Bronchial epithelial cell (primary cell): ENCODE results near the gene MED25. TPM values are rescaled to one million over a fixed set of nuclear protein-coding genes. Genes with fewer than 3 reads are reported as not detected.
A peak's percentile ranks its signal among the peaks of the same experiment; 100 is the strongest.

Experiments
- DNase-seq: peaks from one replicate; pipeline ENCODE4 v3.0.0-alpha.2; 2010; ENCODE audit warnings: low read depth
- FAIRE-seq: peaks from 2 replicates; lab custom pipeline; 2011; peaks lifted over from hg19 to GRCh38; lab: Jason Lieb, UNC
- H3K27me3 ChIP-seq: 2 replicates; pipeline ENCODE4 v1.5.1; 2011; ENCODE audit warnings: low read length; ENCODE audit not compliant: control insufficient read depth, insufficient read depth
- H3K36me3 ChIP-seq: 2 replicates; pipeline ENCODE4 v1.5.1; 2011; ENCODE audit warnings: low read length; ENCODE audit not compliant: control insufficient read depth, insufficient read depth
- H3K4me3 ChIP-seq: 2 replicates; pipeline ENCODE4 v1.5.1; 2011; ENCODE audit warnings: mild to moderate bottlenecking, low read depth, low read length, control low read depth
- total RNA-seq: library from RNA; depleted of rRNA; stranded (reverse); fragments of >200 nt; gene quantifications from 2 replicates; pipeline ENCODE4 v1.2.1, GENCODE V29; 2014
- TF ChIP-seq, protein P1 (sequence below): IDR thresholded peaks from 2 replicates; pipeline ENCODE4 v1.5.1; 2011; ENCODE audit warnings: mild to moderate bottlenecking, moderate library complexity, low read length, control low read depth, inconsistent platforms; ENCODE audit not compliant: insufficient read depth, severe bottlenecking

Gene MED25
- total RNA-seq, 1 donor from 2014 or later = 8.2 TPM

DNA sequence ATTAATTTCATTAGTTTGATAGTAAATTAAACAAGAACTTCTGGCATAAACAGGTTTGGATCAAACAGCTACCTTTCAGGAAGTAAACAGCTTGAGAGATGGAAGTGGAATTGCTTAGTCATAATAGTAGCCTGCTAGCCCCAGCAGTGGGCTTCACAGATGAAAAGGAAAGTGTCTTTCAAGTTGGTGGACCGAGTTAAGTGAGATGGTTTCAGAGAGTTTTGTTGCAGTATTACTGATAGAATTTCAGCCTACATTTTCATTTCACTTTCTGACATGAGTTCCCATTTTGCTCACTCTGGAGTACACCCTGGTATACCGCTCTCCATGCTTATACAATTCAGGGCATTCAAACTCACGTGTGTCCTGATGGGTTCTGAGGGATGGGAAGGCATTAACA is 30.8 kb downstream of the MED25 start:
- FAIRE-seq = no peak
- DNase-seq = no peak
- Histone ChIP-seq H3K4me3 (no peak overlapping the region), H3K27me3 (no peaks in the 10 kb centered on the region), H3K36me3 (no peaks in the 10 kb centered on the region)
- TF ChIP-seq, protein P1, sequence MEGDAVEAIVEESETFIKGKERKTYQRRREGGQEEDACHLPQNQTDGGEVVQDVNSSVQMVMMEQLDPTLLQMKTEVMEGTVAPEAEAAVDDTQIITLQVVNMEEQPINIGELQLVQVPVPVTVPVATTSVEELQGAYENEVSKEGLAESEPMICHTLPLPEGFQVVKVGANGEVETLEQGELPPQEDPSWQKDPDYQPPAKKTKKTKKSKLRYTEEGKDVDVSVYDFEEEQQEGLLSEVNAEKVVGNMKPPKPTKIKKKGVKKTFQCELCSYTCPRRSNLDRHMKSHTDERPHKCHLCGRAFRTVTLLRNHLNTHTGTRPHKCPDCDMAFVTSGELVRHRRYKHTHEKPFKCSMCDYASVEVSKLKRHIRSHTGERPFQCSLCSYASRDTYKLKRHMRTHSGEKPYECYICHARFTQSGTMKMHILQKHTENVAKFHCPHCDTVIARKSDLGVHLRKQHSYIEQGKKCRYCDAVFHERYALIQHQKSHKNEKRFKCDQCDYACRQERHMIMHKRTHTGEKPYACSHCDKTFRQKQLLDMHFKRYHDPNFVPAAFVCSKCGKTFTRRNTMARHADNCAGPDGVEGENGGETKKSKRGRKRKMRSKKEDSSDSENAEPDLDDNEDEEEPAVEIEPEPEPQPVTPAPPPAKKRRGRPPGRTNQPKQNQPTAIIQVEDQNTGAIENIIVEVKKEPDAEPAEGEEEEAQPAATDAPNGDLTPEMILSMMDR = no peak

DNA sequence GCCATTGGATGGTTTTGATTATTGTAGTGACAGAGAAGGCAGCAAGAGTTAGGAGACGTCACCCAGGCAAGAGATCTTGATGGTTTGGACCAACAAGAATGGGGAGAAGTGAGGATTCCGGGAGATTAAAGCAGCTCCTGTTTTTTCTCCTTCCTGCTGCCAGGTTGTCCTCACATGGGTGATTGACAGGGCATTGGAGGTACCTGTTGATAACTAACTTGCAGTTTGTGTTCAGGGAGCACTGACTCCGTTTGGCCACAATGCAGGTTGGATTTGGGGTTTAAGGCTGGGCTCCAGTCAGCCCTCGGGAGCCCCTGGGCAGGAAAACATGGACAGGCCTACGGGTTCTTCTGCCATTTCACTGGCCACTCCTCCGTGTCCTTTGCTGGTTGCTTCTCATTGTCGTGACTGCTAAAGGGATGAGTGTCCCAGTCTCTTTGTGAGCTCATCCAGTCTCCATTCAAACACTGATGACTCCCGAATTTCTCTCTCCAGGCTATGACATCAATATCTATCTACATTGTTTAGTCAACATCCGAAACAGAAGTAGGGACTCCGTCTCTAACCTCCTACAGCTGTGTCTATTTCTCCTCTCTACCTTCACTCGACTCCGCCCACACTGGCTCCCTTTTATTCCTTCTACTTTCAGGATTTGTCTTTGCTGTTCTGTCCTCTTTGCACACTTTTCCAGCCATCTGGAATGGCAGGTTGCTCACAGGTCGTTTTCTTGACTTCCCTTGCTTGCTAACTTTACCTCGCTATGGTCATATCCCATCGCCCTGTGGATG is 31.5 kb downstream of the MED25 start:
- Histone ChIP-seq H3K27me3 (no peaks in the 10 kb centered on the region), H3K4me3 (no peak overlapping the region), H3K36me3 (peaks cover 3% of the 10 kb centered on the region)
- TF ChIP-seq, protein P1 = no peak
- FAIRE-seq = no peak
- DNase-seq = no peak

DNA sequence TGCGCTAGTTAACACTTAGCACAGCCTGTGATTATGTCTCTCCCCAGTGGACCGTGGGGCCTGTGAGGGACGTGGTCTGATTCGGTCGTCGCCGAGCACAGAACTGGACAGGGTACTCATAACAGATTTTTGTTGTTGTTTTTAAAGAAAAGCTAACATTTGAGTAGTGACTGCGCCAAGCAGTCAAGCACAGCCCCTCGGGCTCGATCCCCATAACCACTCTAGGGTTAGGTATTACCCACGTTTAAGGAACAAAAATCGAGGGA is 32.1 kb downstream of the MED25 start:
- no peaks in the 10 kb centered on the region for H3K27me3 ChIP-seq
- FAIRE-seq (no peak), DNase-seq (no peak)
- peaks cover 8% of the 10 kb centered on the region for H3K36me3 ChIP-seq
- peak overlapping the region; percentile 89 for H3K4me3 ChIP-seq
- TF ChIP-seq, protein P1 = no peak

- DNase-seq (peak; percentile 73), FAIRE-seq (no peak)
- TF ChIP-seq, protein P1 = no peak
- Histone ChIP-seq H3K4me3 (peak within 1 kb of the TSS; percentile 89), H3K27me3 (no peaks in the 10 kb centered on the region), H3K36me3 (peaks cover 8% of the 10 kb centered on the region)
Measured at GRCh38 chr19:49850487-49851342, 32.6 kb downstream of the MED25 start, which contains the start of gene PTOV1. Gene PTOV1, plus strand, starts transcription at chr19:49851159.

- no peaks in the 10 kb centered on the region for H3K27me3 ChIP-seq
- no peak for FAIRE-seq
- peak overlapping the region; percentile 89 for H3K4me3 ChIP-seq
- H3K36me3 ChIP-seq = peaks cover 8% of the 10 kb centered on the region
- DNase-seq = no peak
- TF ChIP-seq, protein P1 = no peak
Measured at GRCh38 chr19:49851456-49852259, 33.6 kb downstream of the MED25 start.
